Panc1 (cell line): ENCODE data around the gene KRTAP12-3. TPM values are rescaled to one million over a fixed set of nuclear protein-coding genes. Genes with fewer than 3 reads are reported as not detected.
"Not testable (repeated sequence)": the region's sequence is repeated elsewhere in the genome, so short reads cannot be mapped to it uniquely, and the experiment has no call there.

Experiments used
- ATAC-seq: fragments of 200-7000 bp; cut with Tn5 transposase; 2 replicates; pipeline ENCODE4 v1.9.1; 2020; ENCODE audit warnings: mild to moderate bottlenecking, moderate library complexity
- Bru-seq: library from RNA; stranded (reverse); fragments of 400-500 nt; gene quantifications from one replicate; lab custom pipeline; 2021; lab: Mats Ljungman, UMichigan
- BruChase-seq, 2 experiments: library from RNA; stranded (reverse); fragments of 400-500 nt; gene quantifications; one replicate each; lab custom pipeline; 2021; lab: Mats Ljungman, UMichigan
- BruUV-seq: library from RNA; stranded (reverse); fragments of 400-500 nt; replicated peaks from 2 replicates; lab custom pipeline; 2021; lab: Mats Ljungman, UMichigan
- CTCF ChIA-PET: fragments of 300-600 bp; sonication (Branson Sonifier 250); formaldehyde crosslinking; loops from one replicate; lab custom pipeline; 2022; ENCODE audit warnings: antibody characterized with exemption; lab: Charles Lee
- POLR2A ChIA-PET: fragments of 300-600 bp; sonication (Branson Sonifier 250); formaldehyde crosslinking; loops from one replicate; lab custom pipeline; 2022; ENCODE audit warnings: antibody characterized with exemption; lab: Charles Lee
- DNase-seq: peaks from one replicate; pipeline ENCODE4 v3.0.0-alpha.2; 2010; ENCODE audit warnings: low read depth, low spot score
- H3K27ac ChIP-seq: 2 replicates; pipeline ENCODE4 v1.5.1; 2011; ENCODE audit warnings: mild to moderate bottlenecking, low read length, inconsistent platforms
- H3K27me3 ChIP-seq: fragments of 200-500 bp; sonication (Bioruptor generic); 2 replicates; pipeline ENCODE4 v1.6.0; 2014; ENCODE audit warnings: low read length, inconsistent platforms; ENCODE audit not compliant: control insufficient read depth, insufficient read depth
- H3K36me3 ChIP-seq: fragments of 200-500 bp; sonication (Bioruptor generic); 2 replicates; pipeline ENCODE4 v1.5.1; 2014; ENCODE audit warnings: inconsistent platforms, mild to moderate bottlenecking, low read length, moderate library complexity; ENCODE audit not compliant: control insufficient read depth, insufficient read depth
- H3K4me1 ChIP-seq: 2 replicates; pipeline ENCODE4 v1.5.1; 2011; ENCODE audit warnings: inconsistent platforms, mild to moderate bottlenecking, low read length, moderate library complexity; ENCODE audit not compliant: control insufficient read depth, insufficient read depth
- H3K4me3 ChIP-seq, 2 experiments: 2 replicates each; pipeline ENCODE4 v1.5.1; 2011 to 2012; ENCODE audit warnings: low read depth in 2 of 2, low read length in 2 of 2, mild to moderate bottlenecking in 2 of 2, inconsistent platforms in 1 of 2, moderate library complexity in 1 of 2
- H3K9me3 ChIP-seq: fragments of 200-500 bp; sonication (Bioruptor generic); 2 replicates; pipeline ENCODE4 v1.5.1; 2014; ENCODE audit warnings: low read depth, mild to moderate bottlenecking, inconsistent platforms, low read length, moderate library complexity; ENCODE audit not compliant: control insufficient read depth, insufficient read depth
- POLR2AphosphoS5 ChIP-seq: IDR thresholded peaks from 2 replicates; pipeline ENCODE4 v1.6.1; 2012; ENCODE audit warnings: mild to moderate bottlenecking, low read depth, low read length, moderate library complexity
- SIN3A ChIP-seq: IDR thresholded peaks from 2 replicates; pipeline ENCODE4 v1.6.1; 2012; ENCODE audit warnings: low read depth, mild to moderate bottlenecking, low read length, moderate library complexity, borderline replicate concordance; ENCODE audit not compliant: insufficient read depth
- TCF7L2 ChIP-seq: IDR thresholded peaks from 2 replicates; pipeline ENCODE4 v1.6.1; 2011; ENCODE audit warnings: mild to moderate bottlenecking, low read depth, low read length, inconsistent platforms
- in situ Hi-C: cut with HindIII; loops from 2 replicates; pipeline ENCODE4 v1.10.0; 2016; ENCODE audit warnings: low sequenced_read_pairs, low pct_unique_long_range_greater_than_20kb
- intact Hi-C: fragments of 100-400 bp; cut with micrococcal nuclease; formaldehyde crosslinking; loops from one replicate; pipeline ENCODE4 v1.10.0; 2022; ENCODE audit not compliant: unreplicated experiment
- long read RNA-seq: library from polyadenylated mRNA; unstranded; transcript quantifications from one replicate; pipeline ENCODE4 v2.0.0, GENCODE V29; 2021; ENCODE audit not compliant: unreplicated experiment
- polyA plus RNA-seq: library from polyadenylated mRNA; unstranded; fragments of >200 nt; gene quantifications from one replicate; pipeline ENCODE4 v1.2.1, GENCODE V29; 2012; ENCODE audit warnings: missing spikeins; ENCODE audit not compliant: insufficient read length
- total RNA-seq: library from RNA; stranded (reverse); gene quantifications from one replicate; pipeline ENCODE4 v1.2.1, GENCODE V29; 2021; ENCODE audit not compliant: unreplicated experiment
- TF ChIP-seq, protein P1 (sequence below): fragments of 450-650 bp; IDR thresholded peaks from 2 replicates; pipeline ENCODE4 v1.5.1; 2017; ENCODE audit warnings: mild to moderate bottlenecking
- TF ChIP-seq, protein P2 (sequence below), 2 experiments: IDR thresholded peaks; 2 replicates each; pipeline ENCODE4 v1.6.1; 2011 to 2012; ENCODE audit warnings: low read depth in 2 of 2, control low read depth in 1 of 2, low read length in 1 of 2, mild to moderate bottlenecking in 1 of 2, moderate library complexity in 1 of 2; ENCODE audit not compliant: insufficient read depth in 1 of 2

The KRTAP12-3 gene
- total RNA-seq = not detected
- polyA plus RNA-seq = not detected
- not detected for Bru-seq, nascent RNA
- BruChase-seq, experiment 1, labeled RNA remaining after a 2-hour chase = not detected
- BruChase-seq, experiment 2, labeled RNA remaining after a 6-hour chase = not detected
- long read RNA-seq = 0 reads

DNA sequence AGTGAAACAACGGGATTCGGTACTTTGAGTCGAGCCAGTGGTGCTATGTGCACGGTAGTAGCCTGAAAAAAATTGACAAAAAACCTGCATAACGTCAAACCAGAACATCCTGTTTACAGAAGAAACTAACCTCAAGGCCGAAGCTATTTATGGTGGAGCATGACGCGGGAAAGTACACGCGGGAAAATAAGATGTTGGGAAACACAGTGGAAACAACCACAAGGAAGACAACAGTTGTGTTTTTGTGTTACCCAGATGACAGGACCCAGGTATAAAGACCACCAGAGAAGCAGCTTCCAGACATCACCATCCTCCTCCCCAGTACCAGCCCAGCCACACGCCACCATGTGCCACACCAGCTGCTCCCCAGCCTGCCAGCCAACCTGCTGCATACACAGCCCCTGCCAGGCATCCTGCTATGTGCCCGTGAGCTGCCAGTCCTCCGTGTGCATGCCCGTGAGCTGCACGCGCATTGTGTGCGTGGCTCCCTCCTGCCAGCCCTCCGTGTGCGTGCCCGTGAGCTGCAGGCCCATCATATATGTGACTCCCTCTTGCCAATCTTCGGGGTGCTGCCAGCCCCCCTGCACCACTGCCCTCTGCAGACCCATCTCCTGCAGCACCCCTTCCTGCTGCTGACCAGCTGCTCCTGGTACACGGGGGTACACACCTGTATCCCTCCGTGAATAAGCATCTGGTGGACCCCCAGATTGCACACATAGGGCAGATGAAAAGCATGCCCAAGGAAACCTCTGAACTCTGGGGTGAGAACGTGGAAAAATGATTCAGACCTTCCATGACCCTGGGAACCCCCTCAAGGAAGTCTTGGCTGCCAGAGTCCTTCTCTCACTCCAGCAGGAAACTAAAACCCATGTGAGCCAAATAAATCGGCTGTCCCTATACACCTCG, at the start of gene KRTAP12-3:
KRTAP12-3 (plus strand) TSS at position 298 of the 906 bp plus-strand sequence; CDS start at position 346, 48 bp downstream.
- no peaks in the 10 kb centered on the region for H3K27me3 ChIP-seq
- TF ChIP-seq, protein P1, sequence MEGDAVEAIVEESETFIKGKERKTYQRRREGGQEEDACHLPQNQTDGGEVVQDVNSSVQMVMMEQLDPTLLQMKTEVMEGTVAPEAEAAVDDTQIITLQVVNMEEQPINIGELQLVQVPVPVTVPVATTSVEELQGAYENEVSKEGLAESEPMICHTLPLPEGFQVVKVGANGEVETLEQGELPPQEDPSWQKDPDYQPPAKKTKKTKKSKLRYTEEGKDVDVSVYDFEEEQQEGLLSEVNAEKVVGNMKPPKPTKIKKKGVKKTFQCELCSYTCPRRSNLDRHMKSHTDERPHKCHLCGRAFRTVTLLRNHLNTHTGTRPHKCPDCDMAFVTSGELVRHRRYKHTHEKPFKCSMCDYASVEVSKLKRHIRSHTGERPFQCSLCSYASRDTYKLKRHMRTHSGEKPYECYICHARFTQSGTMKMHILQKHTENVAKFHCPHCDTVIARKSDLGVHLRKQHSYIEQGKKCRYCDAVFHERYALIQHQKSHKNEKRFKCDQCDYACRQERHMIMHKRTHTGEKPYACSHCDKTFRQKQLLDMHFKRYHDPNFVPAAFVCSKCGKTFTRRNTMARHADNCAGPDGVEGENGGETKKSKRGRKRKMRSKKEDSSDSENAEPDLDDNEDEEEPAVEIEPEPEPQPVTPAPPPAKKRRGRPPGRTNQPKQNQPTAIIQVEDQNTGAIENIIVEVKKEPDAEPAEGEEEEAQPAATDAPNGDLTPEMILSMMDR = no peak
- TF ChIP-seq SIN3A = no peak
- no peak for TF ChIP-seq POLR2AphosphoS5
- no peak for TF ChIP-seq TCF7L2
- TF ChIP-seq, protein P2, sequence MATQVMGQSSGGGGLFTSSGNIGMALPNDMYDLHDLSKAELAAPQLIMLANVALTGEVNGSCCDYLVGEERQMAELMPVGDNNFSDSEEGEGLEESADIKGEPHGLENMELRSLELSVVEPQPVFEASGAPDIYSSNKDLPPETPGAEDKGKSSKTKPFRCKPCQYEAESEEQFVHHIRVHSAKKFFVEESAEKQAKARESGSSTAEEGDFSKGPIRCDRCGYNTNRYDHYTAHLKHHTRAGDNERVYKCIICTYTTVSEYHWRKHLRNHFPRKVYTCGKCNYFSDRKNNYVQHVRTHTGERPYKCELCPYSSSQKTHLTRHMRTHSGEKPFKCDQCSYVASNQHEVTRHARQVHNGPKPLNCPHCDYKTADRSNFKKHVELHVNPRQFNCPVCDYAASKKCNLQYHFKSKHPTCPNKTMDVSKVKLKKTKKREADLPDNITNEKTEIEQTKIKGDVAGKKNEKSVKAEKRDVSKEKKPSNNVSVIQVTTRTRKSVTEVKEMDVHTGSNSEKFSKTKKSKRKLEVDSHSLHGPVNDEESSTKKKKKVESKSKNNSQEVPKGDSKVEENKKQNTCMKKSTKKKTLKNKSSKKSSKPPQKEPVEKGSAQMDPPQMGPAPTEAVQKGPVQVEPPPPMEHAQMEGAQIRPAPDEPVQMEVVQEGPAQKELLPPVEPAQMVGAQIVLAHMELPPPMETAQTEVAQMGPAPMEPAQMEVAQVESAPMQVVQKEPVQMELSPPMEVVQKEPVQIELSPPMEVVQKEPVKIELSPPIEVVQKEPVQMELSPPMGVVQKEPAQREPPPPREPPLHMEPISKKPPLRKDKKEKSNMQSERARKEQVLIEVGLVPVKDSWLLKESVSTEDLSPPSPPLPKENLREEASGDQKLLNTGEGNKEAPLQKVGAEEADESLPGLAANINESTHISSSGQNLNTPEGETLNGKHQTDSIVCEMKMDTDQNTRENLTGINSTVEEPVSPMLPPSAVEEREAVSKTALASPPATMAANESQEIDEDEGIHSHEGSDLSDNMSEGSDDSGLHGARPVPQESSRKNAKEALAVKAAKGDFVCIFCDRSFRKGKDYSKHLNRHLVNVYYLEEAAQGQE (IDR thresholded peaks at IDR 0.05; ENCODE audit: insufficient read depth in 1 of 2, low read depth in 2 of 2, low read length in 1 of 2) = no peak
- DNase-seq = no peak
- H3K36me3 ChIP-seq = no peaks in the 10 kb centered on the region
- no TSS peak for BruUV-seq
- no peak within 1 kb of the TSS for H3K4me3 ChIP-seq
- no peaks in the 10 kb centered on the region for H3K4me1 ChIP-seq
- ChIA-PET CTCF (no interaction called here), POLR2A (no interaction called here)
- no peak for ATAC-seq
- H3K27ac ChIP-seq = no peak within 1 kb of the TSS
- intact Hi-C loops = no loop called here
- no peaks in the 10 kb centered on the region for H3K9me3 ChIP-seq
- in situ Hi-C loops = no loop called here

- TF ChIP-seq SIN3A (no peak), TCF7L2 (no peak), POLR2AphosphoS5 (no peak)
- TF ChIP-seq, protein P2 (IDR thresholded peaks at IDR 0.05; ENCODE audit: insufficient read depth in 1 of 2, low read depth in 2 of 2, low read length in 1 of 2) = no peak
- TF ChIP-seq, protein P1 = no peak
- Histone ChIP-seq H3K9me3 (peaks cover 3% of the 10 kb centered on the region; the same call in 1 of the 2 replicates), H3K27me3 (no peaks in the 10 kb centered on the region), H3K27ac (no peak overlapping the region), H3K4me1 (no peaks in the 10 kb centered on the region), H3K36me3 (no peaks in the 10 kb centered on the region), H3K4me3 (no peak overlapping the region)
- ATAC-seq (no peak), DNase-seq (no peak)
- no TSS peak for BruUV-seq
- ChIA-PET POLR2A (no interaction called here), CTCF (no interaction called here)
- intact Hi-C loops = no loop called here
- in situ Hi-C loops = no loop called here
Observed at GRCh38 chr21:44609193-44609592, 48.5 kb upstream of the KRTAP12-3 start.

DNA sequence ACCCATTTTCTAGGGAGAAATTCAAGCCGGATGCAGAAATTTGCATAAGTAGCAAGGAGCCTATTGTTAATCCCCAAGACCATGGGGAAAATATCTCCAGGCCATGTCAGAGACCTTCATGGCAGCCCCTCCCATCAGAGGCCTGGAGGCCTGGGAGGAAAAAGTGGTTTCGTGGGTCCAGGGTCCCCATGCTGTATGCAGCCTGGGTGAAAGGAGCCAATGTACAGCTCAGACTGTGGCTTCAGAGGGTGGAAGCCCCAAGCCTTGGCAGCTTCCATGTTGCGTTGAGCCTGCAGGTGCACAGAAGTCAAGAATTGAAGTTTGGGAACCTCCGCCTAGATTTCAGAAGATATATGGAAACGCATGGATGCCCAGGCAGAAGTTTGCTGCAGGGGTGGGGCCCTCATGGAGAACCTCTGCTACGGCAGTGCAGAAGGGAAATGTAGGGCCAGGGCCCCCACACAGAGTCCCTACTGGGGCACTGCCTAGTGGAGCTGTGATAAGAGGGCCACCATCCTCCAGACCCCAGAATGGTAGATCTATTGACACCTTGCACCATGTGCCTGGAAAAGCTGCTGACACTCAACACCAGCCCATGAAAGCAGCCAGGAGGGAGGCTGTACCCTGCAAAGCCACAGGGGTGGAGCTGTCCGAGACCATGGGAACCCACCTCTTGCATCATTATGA, 47.4 kb upstream of the KRTAP12-3 start:
- H3K36me3 ChIP-seq, POLR2A ChIA-PET, H3K9me3 ChIP-seq, H3K4me3 ChIP-seq, intact Hi-C loops, H3K27ac ChIP-seq, in situ Hi-C loops, BruUV-seq, DNase-seq, H3K27me3 ChIP-seq, ATAC-seq, H3K4me1 ChIP-seq, CTCF ChIA-PET: not testable (repeated sequence)
